A673 (cell line): ENCODE measurements around the gene PCOLCE2. TPM values are rescaled to one million over a fixed set of nuclear protein-coding genes. Genes with fewer than 3 reads are reported as not detected.

Experiments used
- BruUV-seq: library from RNA; stranded (reverse); fragments of 400-500 nt; replicated peaks from 2 replicates; lab custom pipeline; 2021; lab: Mats Ljungman, UMichigan
- CTCF ChIA-PET: fragments of 300-600 bp; sonication (Branson Sonifier 250); formaldehyde crosslinking; loops from one replicate; lab custom pipeline; 2022; ENCODE audit warnings: antibody characterized with exemption; lab: Charles Lee
- POLR2A ChIA-PET: fragments of 300-600 bp; sonication (Branson Sonifier 250); formaldehyde crosslinking; loops from one replicate; lab custom pipeline; 2022; ENCODE audit warnings: antibody characterized with exemption; ENCODE audit not compliant: low non-redundant PET; lab: Charles Lee
- DNase-seq: peaks from one replicate; pipeline ENCODE4 v3.0.0-alpha.2; 2015; ENCODE audit warnings: low spot score
- H3K27ac ChIP-seq: fragments of 200-600 bp; sonication (generic); 2 replicates; pipeline ENCODE4 v1.5.1; 2016; ENCODE audit warnings: mixed run types, low read depth, mild to moderate bottlenecking, mixed read lengths, antibody characterized with exemption, low read length; ENCODE audit not compliant: poor library complexity, severe bottlenecking
- H3K27me3 ChIP-seq: fragments of 200-600 bp; sonication (generic); replicated peaks from 2 replicates; pipeline ENCODE4 v1.6.1; 2017; ENCODE audit warnings: mixed run types, low read depth, mild to moderate bottlenecking, mixed read lengths, antibody characterized with exemption, low read length; ENCODE audit not compliant: insufficient read depth, poor library complexity
- H3K36me3 ChIP-seq: fragments of 200-600 bp; sonication (generic); 2 replicates; pipeline ENCODE4 v1.6.1; 2016; ENCODE audit warnings: mixed run types, mild to moderate bottlenecking, mixed read lengths, antibody characterized with exemption, low read length; ENCODE audit not compliant: insufficient read depth, poor library complexity, severe bottlenecking
- H3K4me1 ChIP-seq: fragments of 200-600 bp; sonication (generic); 2 replicates; pipeline ENCODE4 v1.6.1; 2017; ENCODE audit warnings: mixed run types, mild to moderate bottlenecking, mixed read lengths, antibody characterized with exemption, low read length; ENCODE audit not compliant: insufficient read depth, poor library complexity, severe bottlenecking
- H3K4me3 ChIP-seq: fragments of 200-600 bp; sonication (generic); 2 replicates; pipeline ENCODE4 v1.5.1; 2016; ENCODE audit warnings: low read depth, mixed run types, mild to moderate bottlenecking, mixed read lengths, low read length; ENCODE audit not compliant: poor library complexity, severe bottlenecking
- H3K9me3 ChIP-seq: fragments of 200-600 bp; sonication (generic); 2 replicates; pipeline ENCODE4 v1.6.1; 2016; ENCODE audit warnings: mixed run types, low read depth, mild to moderate bottlenecking, mixed read lengths, antibody characterized with exemption, low read length; ENCODE audit not compliant: poor library complexity, severe bottlenecking
- CTCF ChIP-seq: fragments of 300-800, 200-600 bp; sonication (generic); conservative IDR thresholded peaks from 2 replicates; pipeline ENCODE4 v1.5.1; 2017; ENCODE audit warnings: low read depth, mild to moderate bottlenecking, antibody characterized with exemption, low read length, moderate library complexity, mixed read lengths
- EZH2 ChIP-seq: fragments of 200-600 bp; sonication (generic); IDR thresholded peaks from 2 replicates; pipeline ENCODE4 v1.6.1; 2017; ENCODE audit warnings: borderline replicate concordance, low read depth, mild to moderate bottlenecking, mixed read lengths, antibody characterized with exemption, low read length; ENCODE audit not compliant: poor library complexity, severe bottlenecking
- intact Hi-C: fragments of 100-400 bp; cut with micrococcal nuclease; formaldehyde crosslinking; loops from one replicate; pipeline ENCODE4 v1.10.0; 2022; ENCODE audit not compliant: unreplicated experiment
- total RNA-seq: library from RNA; stranded (reverse); gene quantifications from 2 replicates; pipeline ENCODE4 v1.2.3, GENCODE V29; 2021

Gene PCOLCE2
- total RNA-seq, 1 experiment from 2014 or later = 6.4 TPM

GRCh38 chr3:142779591-142779990 lies 109.3 kb downstream of the PCOLCE2 start:
- Histone ChIP-seq H3K27ac (no peak overlapping the region), H3K27me3 (no peaks in the 10 kb centered on the region), H3K4me3 (no peak overlapping the region), H3K9me3 (no peaks in the 10 kb centered on the region), H3K4me1 (no peaks in the 10 kb centered on the region), H3K36me3 (no peaks in the 10 kb centered on the region)
- intact Hi-C loops = no loop called here
- TF ChIP-seq EZH2 (no peak), CTCF (no peak)
- ChIA-PET POLR2A (no interaction called here), CTCF (no interaction called here)
- peak; percentile 6 for DNase-seq
- BruUV-seq = no TSS peak

DNA sequence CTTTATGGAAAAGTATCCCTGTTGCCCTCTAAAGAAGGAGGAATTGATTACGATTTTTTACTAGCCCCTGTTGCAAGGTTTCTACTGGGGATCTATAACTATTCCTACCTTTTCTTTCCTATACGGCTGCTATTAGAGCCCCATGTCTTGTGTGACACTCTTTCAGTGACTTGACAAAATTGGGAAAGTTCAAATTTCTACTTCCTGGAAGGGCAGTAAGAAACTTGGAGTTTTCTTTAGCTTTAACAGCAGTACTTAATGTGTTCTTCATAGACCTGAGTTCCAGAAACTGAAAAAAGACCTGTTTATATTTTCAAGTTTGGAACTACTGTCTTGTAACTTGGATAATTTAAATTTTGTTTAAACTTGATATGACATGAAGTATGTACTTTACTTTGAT lies 110.3 kb downstream of the PCOLCE2 start:
- CTCF ChIA-PET = no interaction called here
- BruUV-seq = no TSS peak
- intact Hi-C loops = no loop called here
- no peak for DNase-seq
- Histone ChIP-seq H3K4me1 (no peaks in the 10 kb centered on the region), H3K36me3 (no peaks in the 10 kb centered on the region), H3K4me3 (no peak overlapping the region), H3K27me3 (no peaks in the 10 kb centered on the region), H3K27ac (no peak overlapping the region), H3K9me3 (no peaks in the 10 kb centered on the region)
- POLR2A ChIA-PET = no interaction called here
- TF ChIP-seq EZH2 (no peak), CTCF (no peak)

- DNase-seq = no peak
- Histone ChIP-seq H3K27me3 (no peaks in the 10 kb centered on the region), H3K4me1 (no peaks in the 10 kb centered on the region), H3K27ac (no peak overlapping the region), H3K36me3 (no peaks in the 10 kb centered on the region), H3K4me3 (no peak overlapping the region), H3K9me3 (no peaks in the 10 kb centered on the region)
- POLR2A ChIA-PET = no interaction called here
- BruUV-seq = no TSS peak
- CTCF ChIA-PET = no interaction called here
- intact Hi-C loops = no loop called here
- no peak for TF ChIP-seq CTCF
- no peak for TF ChIP-seq EZH2
These were observed 111.0 kb downstream of the PCOLCE2 start for GRCh38 chr3:142777927-142778326.
